ENCODE data around the gene EYS.
"Not testable (repeated sequence)": the region's sequence is repeated elsewhere in the genome, so short reads cannot be mapped to it uniquely, and the experiment has no call there.

EYS gene

DNA sequence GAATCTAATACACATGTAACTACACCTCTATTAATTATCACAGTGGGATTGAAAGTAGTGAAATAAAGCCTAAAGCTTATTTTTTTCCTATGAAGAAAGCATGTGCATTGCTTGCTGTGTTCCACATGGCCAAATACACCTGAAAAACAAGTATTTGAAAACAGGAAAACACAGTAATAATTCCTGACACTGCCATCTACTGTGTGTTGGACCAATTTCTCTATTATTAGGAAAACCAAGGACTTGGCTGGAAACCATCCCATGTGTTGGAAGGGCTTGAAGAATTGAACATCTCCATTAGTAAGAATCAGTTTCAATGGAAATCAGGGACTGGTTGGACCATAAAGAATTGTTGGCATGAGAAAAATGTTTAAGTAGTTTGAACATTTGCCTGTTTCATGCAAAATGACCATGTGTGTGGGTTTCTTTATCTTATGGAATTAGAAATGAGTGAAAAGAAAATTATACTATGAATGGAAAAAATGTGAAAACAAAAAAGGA lies 1947.4 kb downstream of the EYS start:
- DNase-seq = no peak

DNA sequence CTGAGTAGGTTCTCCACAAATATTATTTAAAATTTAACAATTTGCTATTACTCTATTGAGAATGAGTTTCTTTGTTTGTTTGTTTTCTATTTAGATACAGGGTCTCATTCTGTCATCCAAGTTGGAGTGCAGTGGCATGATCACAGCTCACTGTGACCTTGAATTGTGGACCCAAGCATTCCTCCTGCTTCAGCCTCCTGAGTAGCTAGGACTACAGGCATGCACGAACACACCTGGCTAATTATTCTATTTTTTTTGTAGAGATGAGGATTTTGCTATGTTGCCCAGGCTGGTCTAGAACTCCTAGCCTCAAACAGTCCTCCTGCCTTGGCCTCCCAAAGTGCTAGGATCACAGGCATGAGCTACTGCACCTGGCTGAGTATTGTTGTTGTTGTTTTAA lies 1949.2 kb downstream of the EYS start:
- no peak for DNase-seq

GRCh38 chr6:63757275-63757674 lies 1949.8 kb downstream of the EYS start:
- DNase-seq = not testable (repeated sequence)

- DNase-seq = no peak
Observed at GRCh38 chr6:63750400-63750799, 1956.6 kb downstream of the EYS start.

- no peak for DNase-seq
Observed at GRCh38 chr6:63745784-63746183, 1961.2 kb downstream of the EYS start.

DNA sequence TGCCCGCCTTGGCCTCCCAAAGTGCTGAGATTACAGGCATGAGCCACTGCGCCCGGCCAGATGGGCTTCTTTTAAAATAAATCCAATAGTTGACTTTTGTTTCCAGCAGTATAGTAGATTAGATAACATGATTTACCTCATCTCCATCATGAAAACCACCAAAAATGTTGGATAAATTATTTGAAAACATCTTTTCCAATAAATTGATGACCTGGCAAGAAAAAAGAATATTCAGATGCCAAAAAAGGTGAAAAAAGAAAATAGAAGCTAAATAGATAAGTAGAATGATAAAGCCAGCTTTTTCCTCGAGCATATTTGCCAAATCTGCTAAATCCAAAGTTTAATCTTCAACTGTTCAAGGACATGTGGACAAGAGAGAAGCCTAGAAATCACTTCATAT lies 1962.2 kb downstream of the EYS start:
- no peak for DNase-seq

DNA sequence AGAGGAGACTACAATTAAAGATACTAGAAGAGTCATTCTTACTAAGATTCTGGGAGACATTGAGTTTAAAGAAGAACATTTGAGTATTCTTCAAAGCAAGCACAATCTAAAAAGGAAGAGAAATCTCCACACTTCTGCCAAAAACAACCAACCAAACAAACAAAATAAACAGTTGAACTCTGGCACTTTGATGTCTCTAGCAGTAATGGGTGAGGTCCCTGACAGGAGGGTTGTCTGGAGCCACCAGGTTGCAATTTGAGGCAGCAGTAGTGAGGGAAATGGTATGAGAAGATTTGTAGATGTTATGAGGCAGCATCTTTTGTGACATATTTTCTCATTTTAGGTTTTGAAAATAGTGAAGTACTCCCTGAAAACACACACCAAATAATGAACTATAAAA lies 1963.3 kb downstream of the EYS start:
- no peak for DNase-seq

DNA sequence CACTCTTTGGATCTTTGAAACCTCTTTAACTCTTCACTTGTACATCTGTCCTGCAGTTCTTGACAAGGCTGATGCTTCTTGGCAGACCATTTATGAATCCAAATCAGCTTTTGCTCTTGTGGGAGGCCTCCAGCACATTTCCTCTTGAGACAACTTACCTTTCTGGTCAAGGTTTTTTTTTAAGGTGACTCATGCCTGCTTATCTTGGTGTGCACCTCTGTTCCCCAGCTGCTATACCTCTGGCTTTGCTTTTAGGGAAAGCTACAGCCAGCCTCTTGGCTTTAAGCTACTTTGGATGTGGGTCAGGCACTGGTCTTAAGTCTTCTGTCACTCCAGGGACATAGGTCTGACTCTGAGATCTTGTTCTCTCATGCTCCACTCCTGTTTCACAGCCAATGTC lies 1965.0 kb downstream of the EYS start:
- DNase-seq = no peak

DNA sequence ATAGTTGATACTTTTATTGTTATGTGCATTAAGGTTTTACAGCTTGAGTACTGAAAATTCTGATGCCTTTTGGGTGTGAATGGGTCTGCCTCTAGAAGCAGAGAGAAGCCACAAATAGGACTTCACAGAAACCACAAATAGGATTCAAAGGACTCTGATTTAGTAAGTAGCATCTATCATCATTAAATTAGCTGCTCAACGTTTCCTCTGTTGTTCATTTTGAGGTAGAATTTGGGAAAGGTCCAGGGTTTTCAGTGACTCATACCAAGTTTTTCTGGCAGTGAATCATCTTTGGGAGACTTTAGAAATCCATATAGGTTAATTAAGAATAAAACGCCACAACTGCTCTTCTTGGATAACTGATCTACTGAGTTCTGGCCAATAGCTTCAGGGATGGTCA lies 1966.3 kb downstream of the EYS start:
- DNase-seq = no peak

- DNase-seq = no peak
Observed at GRCh38 chr6:63739094-63739687, 1967.8 kb downstream of the EYS start.

DNA sequence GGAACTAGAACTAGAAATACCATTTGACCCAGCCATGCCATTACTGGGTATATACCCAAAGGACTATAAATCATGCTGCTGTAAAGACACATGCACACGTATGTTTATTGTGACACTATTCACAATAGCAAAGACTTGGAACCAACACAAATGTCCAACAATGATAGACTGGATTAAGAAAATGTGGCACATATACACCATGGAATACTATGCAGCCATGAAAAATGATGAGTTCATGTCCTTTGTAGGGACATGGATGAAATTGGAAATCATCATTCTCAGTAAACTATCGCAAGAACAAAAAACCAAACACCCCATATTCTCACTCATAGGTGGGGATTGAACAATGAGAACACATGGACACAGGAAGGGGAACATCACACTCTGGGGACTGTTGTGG lies 1968.8 kb downstream of the EYS start:
- DNase-seq = not testable (repeated sequence)

- no peak for DNase-seq
Observed at GRCh38 chr6:63734923-63735322, 1972.1 kb downstream of the EYS start.

DNA sequence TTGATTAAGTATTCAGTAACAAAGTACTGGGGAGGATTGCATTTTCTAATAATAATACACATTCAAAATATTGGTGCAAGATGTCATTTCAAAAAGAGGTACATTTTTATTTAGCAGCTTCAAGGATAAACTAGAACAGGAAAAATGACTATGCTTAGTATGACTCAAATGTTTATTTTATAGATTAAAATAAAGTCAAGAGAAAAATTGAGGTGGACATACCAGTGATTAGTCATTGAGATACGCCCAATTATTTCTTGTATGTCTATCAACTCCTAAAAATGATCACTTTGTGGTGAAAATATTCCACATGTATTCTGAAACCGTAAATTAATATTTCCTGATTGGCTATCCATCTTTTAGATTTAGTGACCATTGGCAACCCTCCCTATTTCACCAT lies 1974.7 kb downstream of the EYS start:
- no peak for DNase-seq

GRCh38 chr6:63731930-63732329 lies 1975.1 kb downstream of the EYS start:
- DNase-seq = no peak

DNA sequence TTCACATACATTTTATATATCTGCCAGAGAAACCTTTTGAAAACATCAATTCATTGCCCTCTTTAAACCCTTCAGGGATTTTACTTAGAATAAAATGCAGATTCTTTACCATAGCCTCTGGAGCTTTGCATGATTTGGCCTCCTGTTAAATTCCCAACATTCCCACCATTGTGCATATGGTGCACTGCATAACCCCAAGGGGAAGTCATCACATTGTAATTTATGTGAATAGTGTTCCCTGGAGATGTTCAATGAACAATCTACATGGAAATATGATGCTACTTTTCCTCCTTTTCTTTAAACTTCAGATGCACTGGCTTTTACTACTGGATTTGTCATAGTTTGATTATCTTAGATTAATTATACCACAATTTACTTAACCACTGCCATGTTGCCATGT lies 1976.7 kb downstream of the EYS start:
- no peak for DNase-seq

- no peak for DNase-seq
Observed at GRCh38 chr6:63724721-63725120, 1982.3 kb downstream of the EYS start.

DNA sequence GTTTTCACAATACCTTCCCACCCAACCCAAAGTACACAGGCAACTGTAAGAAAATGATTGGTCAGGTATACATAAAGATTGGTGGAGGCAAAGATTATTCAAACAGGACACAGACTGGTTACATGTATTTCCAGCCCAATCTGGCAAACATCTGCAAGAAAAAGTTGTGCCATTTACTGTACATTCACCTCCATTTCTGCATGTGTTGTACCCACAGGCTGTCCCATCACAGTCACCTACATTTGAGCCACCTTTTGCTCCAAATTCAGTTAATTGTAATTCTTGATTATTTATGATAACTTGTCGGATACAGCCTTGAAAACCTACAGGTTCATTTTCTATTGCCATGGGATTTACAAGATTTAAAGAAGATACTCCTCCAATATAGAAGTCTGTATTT lies 1985.8 kb downstream of the EYS start:
- no peak for DNase-seq

DNA sequence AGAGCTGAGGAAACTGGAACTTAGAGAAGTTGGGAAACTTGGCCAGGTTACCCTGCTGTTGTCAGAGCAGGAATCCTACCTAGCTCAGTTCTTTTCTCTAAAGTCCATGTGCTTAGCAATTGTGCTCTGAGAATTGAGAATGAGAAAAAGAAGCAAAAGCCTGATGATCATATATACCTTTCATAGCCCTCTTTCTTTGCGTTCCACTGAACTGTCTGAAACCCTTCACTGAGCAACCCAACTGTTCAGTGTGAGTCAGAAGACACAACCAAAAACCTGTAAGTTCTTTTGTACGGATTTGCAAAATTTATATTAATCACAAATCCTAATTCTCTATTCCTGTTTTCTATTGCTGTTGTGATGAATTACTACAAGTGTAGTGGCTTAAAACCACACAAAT lies 1990.9 kb downstream of the EYS start:
- no peak for DNase-seq

GRCh38 chr6:63714091-63714490 lies 1992.9 kb downstream of the EYS start:
- DNase-seq = no peak

DNA sequence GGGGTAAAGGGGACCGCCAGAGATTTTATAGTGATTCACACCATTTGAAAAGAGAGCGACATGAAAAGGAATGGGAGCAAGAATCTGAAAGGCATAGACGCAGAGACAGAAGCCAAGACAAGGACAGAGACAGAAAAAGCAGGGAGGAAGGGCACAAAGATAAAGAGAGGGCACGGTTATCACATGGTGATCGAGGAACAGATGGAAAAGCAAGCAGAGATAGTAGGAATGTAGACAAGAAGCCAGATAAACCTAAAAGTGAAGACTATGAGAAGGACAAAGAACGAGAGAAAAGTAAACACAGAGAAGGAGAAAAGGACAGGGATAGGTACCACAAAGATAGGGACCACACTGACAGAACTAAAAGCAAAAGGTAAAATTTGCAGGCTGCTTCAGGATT lies 1993.7 kb downstream of the EYS start:
- DNase-seq = no peak

DNA sequence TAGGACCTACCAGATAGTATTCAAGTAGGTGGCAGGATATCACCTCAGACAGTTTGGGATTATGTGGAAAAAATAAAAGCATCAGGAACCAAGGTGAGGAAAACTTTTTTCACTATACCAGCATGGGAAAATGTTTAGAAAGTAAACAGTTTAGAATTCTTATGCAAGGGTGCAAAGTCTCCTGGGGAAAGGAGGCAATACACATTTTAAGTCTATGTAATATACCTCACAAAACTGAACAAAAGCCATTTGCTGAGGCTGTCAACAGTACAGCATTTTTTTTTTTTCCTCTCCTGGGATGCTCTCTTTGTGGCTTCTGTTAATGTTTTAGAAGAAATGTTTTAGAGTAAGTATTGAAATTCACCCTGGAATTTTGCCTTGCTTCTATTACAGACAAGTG lies 1997.9 kb downstream of the EYS start:
- DNase-seq = no peak

GRCh38 chr6:63708631-63709030 lies 1998.4 kb downstream of the EYS start:
- DNase-seq = no peak

DNA sequence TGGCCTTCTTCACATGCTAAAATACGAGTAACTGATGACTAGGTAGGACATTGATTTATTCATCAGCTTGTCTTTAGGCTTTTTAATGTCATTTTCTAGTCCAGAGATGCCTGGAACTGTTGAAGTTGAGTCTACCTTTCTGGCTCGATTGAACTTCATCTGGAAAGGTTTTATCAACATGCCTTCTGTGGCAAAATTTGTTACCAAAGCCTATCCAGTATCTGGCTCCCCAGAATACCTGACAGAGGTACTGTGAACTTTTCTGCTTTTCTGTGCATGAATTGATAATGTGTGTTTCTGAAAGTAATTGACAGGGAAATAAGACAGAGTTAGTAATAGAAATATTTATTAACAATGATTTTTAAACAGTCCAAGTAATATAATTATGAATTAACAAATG lies 2000.4 kb downstream of the EYS start:
- no peak for DNase-seq

DNA sequence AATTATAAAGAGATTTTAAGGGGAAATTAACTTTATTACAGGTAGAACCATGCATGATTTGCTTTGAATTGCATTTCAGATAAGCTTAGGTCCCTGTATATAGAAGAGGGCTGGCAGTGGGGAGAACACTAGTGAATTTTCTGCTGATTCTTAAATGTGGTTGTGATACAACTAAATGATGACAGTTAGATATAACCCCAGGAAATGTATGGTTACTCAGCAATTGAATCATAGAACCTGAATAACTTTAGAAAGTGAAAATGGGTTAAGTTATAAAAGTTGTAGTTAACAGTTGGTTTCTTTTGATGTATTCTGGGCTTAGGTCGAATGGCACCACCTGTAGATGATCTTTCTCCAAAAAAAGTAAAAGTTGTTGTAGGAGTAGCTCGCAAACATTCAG lies 2001.3 kb downstream of the EYS start:
- no peak for DNase-seq
